Right lobe of liver (tissue), 4 donors: Measurements from ENCODE around the gene DGKE.

Source experiments
- CTCF ChIP-seq, 4 donors: fragments of 200-600 bp in 3 of 4; fragments of 450-650 bp in 1 of 4; IDR thresholded peaks; one replicate each; pipeline versions ENCODE4 v1.5.1 to v1.8.0; 2016 to 2022; ENCODE audit warnings: antibody characterized with exemption in 4 of 4, mild to moderate bottlenecking in 2 of 4
- POLR2A ChIP-seq: fragments of 450-650 bp; IDR thresholded peaks from one replicate; pipeline ENCODE4 v1.6.1; 2017; ENCODE audit warnings: antibody characterized with exemption, mild to moderate bottlenecking
- donor health status: DM: no; HTN: no; CAD: no.
- donor health status: DM: no; HTN: no; CAD: no.
- donor health status: DM: no; HTN: yes; CAD: no.

GRCh38 chr17:56820207-56820606 is 13.7 kb upstream of the DGKE start:
- TF ChIP-seq CTCF (IDR thresholded peaks at IDR 0.05) (no peak), POLR2A (no peak)
